Measurements from ENCODE around the gene IRGC.
A peak's percentile ranks its signal among the peaks of the same experiment; 100 is the strongest.

IRGC gene

DNA sequence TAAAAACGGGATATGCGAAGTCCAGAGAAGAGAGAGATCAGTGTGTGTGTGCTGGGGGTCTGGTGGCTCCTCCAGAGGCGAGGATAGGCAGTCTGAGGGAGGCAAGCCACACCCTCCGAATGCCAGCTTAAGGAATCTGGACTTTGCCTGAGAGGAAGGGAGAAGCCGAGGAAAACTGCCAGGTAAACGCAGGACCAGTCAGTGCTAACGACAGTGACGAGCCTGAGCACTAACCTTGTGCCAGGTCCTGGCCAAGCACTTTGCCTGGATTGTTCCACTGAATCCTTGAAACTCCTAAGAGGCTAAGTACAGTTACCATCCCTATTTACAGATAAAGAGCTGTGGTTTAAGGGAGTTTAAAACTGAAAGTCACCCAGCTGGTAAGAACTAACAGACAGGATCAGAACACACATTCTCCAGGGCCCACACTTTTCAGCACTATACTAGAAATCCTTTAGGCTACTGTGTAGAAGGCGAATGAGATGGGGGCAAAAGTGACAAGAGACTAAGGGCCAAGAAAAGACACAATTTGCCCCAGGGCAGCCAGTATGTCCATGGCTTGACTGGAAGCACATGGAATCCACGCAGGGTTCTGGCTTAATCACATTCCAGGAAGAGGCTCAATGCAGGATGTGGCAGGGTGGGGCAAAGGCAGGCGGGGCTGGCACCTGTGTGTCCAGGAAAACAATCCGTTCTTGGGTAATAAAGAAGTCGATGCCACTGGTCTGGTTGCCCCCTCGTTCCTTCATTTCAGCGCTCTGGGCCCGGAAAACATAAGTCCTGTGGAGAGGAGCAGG lies 23.8 kb downstream of the IRGC start:
- H3K4me1 ChIP-seq (ENCODE audit: control insufficient read depth, insufficient read depth, low read length) = no peaks in the 10 kb centered on the region
- CTCF ChIA-PET = interaction anchor here (0.5 to 8.0 kb wide), 5 partner anchors 23 to 78 kb away, joined by 3 to 203 read pairs (median 3); partner anchors contain the start of gene KCNN4
- TF ChIP-seq KLF1 (tag by site-specific recombination; IDR thresholded peaks at IDR 0.05) (0 out of 2 replicates have a peak, but pooled peaks have one; percentile 26), GLIS2 (tag by site-specific recombination; IDR thresholded peaks at IDR 0.05) (peak; percentile 20; the same call in 1 of the 2 replicates)
- TF ChIP-seq, protein P1, sequence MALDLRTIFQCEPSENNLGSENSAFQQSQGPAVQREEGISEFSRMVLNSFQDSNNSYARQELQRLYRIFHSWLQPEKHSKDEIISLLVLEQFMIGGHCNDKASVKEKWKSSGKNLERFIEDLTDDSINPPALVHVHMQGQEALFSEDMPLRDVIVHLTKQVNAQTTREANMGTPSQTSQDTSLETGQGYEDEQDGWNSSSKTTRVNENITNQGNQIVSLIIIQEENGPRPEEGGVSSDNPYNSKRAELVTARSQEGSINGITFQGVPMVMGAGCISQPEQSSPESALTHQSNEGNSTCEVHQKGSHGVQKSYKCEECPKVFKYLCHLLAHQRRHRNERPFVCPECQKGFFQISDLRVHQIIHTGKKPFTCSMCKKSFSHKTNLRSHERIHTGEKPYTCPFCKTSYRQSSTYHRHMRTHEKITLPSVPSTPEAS (tag by site-specific recombination; IDR thresholded peaks at IDR 0.05) = no peak
- TF ChIP-seq, protein P2, sequence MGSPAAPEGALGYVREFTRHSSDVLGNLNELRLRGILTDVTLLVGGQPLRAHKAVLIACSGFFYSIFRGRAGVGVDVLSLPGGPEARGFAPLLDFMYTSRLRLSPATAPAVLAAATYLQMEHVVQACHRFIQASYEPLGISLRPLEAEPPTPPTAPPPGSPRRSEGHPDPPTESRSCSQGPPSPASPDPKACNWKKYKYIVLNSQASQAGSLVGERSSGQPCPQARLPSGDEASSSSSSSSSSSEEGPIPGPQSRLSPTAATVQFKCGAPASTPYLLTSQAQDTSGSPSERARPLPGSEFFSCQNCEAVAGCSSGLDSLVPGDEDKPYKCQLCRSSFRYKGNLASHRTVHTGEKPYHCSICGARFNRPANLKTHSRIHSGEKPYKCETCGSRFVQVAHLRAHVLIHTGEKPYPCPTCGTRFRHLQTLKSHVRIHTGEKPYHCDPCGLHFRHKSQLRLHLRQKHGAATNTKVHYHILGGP (tag by site-specific recombination; IDR thresholded peaks at IDR 0.05) = no peak
- H3K4me3 ChIP-seq (ENCODE audit: low read depth, low read length) = no peak overlapping the region
- H3K27ac ChIP-seq (ENCODE audit: extremely low read depth, low read depth, low read length) = no peak overlapping the region
- H3K9me3 ChIP-seq (ENCODE audit: control insufficient read depth, insufficient read depth, low read depth, low read length) = no peaks in the 10 kb centered on the region
- POLR2A ChIA-PET = interaction anchor here (1.4 to 2.4 kb wide), 3 partner anchors 16 to 81 kb away, joined by 3 to 15 read pairs (median 4); partner anchors contain the start of genes PLAUR and SMG9
- H3K36me3 ChIP-seq (ENCODE audit: control insufficient read depth in 2 of 2, insufficient read depth in 1 of 2, low read length in 2 of 2) = peaks cover 89 to 100% of the 10 kb centered on the region in 2 experiments

DNA sequence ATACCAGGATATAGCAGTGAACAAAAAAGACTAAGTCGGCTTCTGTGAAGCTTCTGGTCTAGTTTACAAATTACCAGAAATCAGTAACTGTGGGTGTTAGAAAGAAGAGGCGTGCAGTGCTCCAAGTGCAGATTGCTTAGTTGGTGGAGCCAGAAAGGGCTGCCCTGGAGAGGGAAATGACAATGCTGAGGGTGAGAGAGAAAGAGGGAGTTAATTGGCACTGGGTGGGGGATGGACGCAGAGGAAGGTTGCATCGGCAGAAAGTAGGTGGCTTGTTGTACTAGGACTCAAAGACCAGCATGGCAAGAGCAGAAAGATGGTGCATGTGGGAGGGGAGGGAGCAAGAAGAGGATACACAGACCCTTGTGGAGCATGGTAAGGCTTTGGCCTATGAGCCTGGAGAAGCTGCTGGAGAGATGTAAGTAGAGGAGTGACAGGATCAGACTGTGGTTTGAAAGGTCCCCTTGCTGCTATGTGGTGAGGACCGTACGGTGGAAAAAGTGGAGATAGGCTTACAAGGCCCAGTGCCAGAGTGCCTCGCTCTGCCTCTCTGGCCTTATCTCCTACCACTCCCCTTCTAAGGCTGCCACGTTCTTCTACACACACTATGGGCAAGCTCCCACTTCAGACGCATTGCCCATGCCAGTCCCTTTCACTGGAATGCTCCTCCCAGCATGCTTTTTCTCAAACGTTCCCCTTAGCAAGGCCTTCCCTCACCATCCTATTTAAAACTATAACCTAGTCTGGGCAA lies 25.4 kb downstream of the IRGC start:
- Histone ChIP-seq H3K9me3 (ENCODE audit: control insufficient read depth, insufficient read depth, low read depth, low read length) (no peaks in the 10 kb centered on the region), H3K4me1 (ENCODE audit: control insufficient read depth, insufficient read depth, low read length) (no peaks in the 10 kb centered on the region), H3K27ac (ENCODE audit: extremely low read depth, low read depth, low read length) (no peak overlapping the region), H3K4me3 (ENCODE audit: low read depth, low read length) (no peak overlapping the region), H3K36me3 (ENCODE audit: control insufficient read depth in 2 of 2, insufficient read depth in 1 of 2, low read length in 2 of 2) (peaks cover 90 to 100% of the 10 kb centered on the region in 2 experiments)
- ChIA-PET POLR2A (interaction anchor here (0.7 to 1.6 kb wide), 2 partner anchors 14 to 71 kb away, joined by 3 to 4 read pairs; partner anchors contain the start of genes PLAUR and SMG9), CTCF (interaction anchor here (0.6 to 8.1 kb wide), 4 partner anchors 31 to 267 kb away, joined by 3 to 203 read pairs (median 57); partner anchors contain the start of gene KCNN4)
- TF ChIP-seq, protein P3, sequence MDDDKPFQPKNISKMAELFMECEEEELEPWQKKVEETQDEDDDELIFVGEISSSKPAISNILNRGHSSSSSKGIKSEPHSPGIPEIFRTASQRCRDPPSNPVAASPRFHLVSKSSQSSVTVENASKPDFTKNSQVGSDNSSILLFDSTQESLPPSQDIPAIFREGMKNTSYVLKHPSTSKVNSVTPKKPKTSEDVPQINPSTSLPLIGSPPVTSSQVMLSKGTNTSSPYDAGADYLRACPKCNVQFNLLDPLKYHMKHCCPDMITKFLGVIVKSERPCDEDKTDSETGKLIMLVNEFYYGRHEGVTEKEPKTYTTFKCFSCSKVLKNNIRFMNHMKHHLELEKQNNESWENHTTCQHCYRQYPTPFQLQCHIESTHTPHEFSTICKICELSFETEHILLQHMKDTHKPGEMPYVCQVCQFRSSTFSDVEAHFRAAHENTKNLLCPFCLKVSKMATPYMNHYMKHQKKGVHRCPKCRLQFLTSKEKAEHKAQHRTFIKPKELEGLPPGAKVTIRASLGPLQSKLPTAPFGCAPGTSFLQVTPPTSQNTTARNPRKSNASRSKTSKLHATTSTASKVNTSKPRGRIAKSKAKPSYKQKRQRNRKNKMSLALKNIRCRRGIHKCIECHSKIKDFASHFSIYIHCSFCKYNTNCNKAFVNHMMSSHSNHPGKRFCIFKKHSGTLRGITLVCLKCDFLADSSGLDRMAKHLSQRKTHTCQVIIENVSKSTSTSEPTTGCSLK (tag by site-specific recombination; IDR thresholded peaks at IDR 0.05) = no peak
- TF ChIP-seq ZNF221 (tag by site-specific recombination; IDR thresholded peaks at IDR 0.05; ENCODE audit: borderline replicate concordance) = no peak
- no peak for TF ChIP-seq ZNF112 (tag by site-specific recombination; IDR thresholded peaks at IDR 0.05)
- TF ChIP-seq, protein P4, sequence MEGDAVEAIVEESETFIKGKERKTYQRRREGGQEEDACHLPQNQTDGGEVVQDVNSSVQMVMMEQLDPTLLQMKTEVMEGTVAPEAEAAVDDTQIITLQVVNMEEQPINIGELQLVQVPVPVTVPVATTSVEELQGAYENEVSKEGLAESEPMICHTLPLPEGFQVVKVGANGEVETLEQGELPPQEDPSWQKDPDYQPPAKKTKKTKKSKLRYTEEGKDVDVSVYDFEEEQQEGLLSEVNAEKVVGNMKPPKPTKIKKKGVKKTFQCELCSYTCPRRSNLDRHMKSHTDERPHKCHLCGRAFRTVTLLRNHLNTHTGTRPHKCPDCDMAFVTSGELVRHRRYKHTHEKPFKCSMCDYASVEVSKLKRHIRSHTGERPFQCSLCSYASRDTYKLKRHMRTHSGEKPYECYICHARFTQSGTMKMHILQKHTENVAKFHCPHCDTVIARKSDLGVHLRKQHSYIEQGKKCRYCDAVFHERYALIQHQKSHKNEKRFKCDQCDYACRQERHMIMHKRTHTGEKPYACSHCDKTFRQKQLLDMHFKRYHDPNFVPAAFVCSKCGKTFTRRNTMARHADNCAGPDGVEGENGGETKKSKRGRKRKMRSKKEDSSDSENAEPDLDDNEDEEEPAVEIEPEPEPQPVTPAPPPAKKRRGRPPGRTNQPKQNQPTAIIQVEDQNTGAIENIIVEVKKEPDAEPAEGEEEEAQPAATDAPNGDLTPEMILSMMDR (tag by site-specific recombination; IDR thresholded peaks at IDR 0.05) = no peak
- TF ChIP-seq, protein P5, sequence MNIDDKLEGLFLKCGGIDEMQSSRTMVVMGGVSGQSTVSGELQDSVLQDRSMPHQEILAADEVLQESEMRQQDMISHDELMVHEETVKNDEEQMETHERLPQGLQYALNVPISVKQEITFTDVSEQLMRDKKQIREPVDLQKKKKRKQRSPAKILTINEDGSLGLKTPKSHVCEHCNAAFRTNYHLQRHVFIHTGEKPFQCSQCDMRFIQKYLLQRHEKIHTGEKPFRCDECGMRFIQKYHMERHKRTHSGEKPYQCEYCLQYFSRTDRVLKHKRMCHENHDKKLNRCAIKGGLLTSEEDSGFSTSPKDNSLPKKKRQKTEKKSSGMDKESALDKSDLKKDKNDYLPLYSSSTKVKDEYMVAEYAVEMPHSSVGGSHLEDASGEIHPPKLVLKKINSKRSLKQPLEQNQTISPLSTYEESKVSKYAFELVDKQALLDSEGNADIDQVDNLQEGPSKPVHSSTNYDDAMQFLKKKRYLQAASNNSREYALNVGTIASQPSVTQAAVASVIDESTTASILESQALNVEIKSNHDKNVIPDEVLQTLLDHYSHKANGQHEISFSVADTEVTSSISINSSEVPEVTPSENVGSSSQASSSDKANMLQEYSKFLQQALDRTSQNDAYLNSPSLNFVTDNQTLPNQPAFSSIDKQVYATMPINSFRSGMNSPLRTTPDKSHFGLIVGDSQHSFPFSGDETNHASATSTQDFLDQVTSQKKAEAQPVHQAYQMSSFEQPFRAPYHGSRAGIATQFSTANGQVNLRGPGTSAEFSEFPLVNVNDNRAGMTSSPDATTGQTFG (tag by site-specific recombination; IDR thresholded peaks at IDR 0.05; ENCODE audit: borderline replicate concordance) = peak; percentile 44; the same call in 1 of the 2 replicates
- no peak for TF ChIP-seq ZNF558 (tag by site-specific recombination; IDR thresholded peaks at IDR 0.05)
- TF ChIP-seq ZFHX2 (tag by site-specific recombination; conservative IDR thresholded peaks at IDR 0.05) = peak; percentile 49
- TF ChIP-seq ZNF311 (tag by site-specific recombination; IDR thresholded peaks at IDR 0.05; ENCODE audit: borderline replicate concordance) = no peak
- TF ChIP-seq WT1 (tag by site-specific recombination; IDR thresholded peaks at IDR 0.05) = no peak
- peak; percentile 89 for TF ChIP-seq EGR2 (tag by site-specific recombination; IDR thresholded peaks at IDR 0.05; ENCODE audit: low read depth)
- TF ChIP-seq ZNF610 (tag by site-specific recombination; IDR thresholded peaks at IDR 0.05; ENCODE audit: borderline replicate concordance) = no peak
- TF ChIP-seq ZNF354C (tag by site-specific recombination; IDR thresholded peaks at IDR 0.05; ENCODE audit: borderline replicate concordance, low read depth) = no peak
- TF ChIP-seq ZNF629 (tag by site-specific recombination; IDR thresholded peaks at IDR 0.05) = no peak
- TF ChIP-seq KLF8 (tag by site-specific recombination; IDR thresholded peaks at IDR 0.05) = no peak
- no peak for TF ChIP-seq ZNF138 (tag by site-specific recombination; IDR thresholded peaks at IDR 0.05; ENCODE audit: borderline replicate concordance)
- TF ChIP-seq, protein P1 (tag by site-specific recombination; IDR thresholded peaks at IDR 0.05) = no peak
